Astrocyte of the spinal cord (primary cell): ENCODE results near the gene SCIN.

Experiments
- DNase-seq: peaks from one replicate; pipeline ENCODE4 v3.0.0; 2011; ENCODE audit warnings: low read depth, low spot score
- H3K4me3 ChIP-seq: 2 replicates; pipeline ENCODE4 v1.5.1; 2011; ENCODE audit warnings: low read depth, mild to moderate bottlenecking, low read length, moderate library complexity
- in situ Hi-C: cut with HindIII; loops from 2 replicates; pipeline ENCODE4 v1.10.0; 2017; ENCODE audit warnings: low sequenced_read_pairs
- TF ChIP-seq, protein P1 (sequence below): IDR thresholded peaks from 2 replicates; pipeline ENCODE4 v1.5.1; 2012; ENCODE audit warnings: low read depth, mild to moderate bottlenecking, low read length, inconsistent platforms

SCIN gene

DNA sequence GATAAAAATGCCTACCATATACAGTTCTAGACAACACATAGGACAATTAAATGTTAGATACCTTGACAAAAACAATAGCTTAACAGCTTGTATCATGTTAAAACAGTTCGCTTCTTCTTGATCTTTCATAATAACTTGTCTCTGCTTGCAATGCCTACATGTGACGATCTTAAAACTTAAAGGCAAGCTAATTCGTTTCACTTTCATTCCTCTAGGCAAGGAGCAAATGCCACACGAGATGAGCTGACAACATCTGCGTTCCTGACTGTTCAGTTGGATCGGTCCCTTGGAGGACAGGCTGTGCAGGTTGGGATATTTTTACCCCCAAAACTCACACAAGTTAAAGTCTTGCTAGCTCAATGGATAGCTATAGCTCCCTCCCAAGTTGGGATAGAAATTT lies 65.3 kb downstream of the SCIN start:
- TF ChIP-seq, protein P1, sequence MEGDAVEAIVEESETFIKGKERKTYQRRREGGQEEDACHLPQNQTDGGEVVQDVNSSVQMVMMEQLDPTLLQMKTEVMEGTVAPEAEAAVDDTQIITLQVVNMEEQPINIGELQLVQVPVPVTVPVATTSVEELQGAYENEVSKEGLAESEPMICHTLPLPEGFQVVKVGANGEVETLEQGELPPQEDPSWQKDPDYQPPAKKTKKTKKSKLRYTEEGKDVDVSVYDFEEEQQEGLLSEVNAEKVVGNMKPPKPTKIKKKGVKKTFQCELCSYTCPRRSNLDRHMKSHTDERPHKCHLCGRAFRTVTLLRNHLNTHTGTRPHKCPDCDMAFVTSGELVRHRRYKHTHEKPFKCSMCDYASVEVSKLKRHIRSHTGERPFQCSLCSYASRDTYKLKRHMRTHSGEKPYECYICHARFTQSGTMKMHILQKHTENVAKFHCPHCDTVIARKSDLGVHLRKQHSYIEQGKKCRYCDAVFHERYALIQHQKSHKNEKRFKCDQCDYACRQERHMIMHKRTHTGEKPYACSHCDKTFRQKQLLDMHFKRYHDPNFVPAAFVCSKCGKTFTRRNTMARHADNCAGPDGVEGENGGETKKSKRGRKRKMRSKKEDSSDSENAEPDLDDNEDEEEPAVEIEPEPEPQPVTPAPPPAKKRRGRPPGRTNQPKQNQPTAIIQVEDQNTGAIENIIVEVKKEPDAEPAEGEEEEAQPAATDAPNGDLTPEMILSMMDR = no peak
- in situ Hi-C loops = no loop called here
- DNase-seq = no peak
- no peak overlapping the region for H3K4me3 ChIP-seq

DNA sequence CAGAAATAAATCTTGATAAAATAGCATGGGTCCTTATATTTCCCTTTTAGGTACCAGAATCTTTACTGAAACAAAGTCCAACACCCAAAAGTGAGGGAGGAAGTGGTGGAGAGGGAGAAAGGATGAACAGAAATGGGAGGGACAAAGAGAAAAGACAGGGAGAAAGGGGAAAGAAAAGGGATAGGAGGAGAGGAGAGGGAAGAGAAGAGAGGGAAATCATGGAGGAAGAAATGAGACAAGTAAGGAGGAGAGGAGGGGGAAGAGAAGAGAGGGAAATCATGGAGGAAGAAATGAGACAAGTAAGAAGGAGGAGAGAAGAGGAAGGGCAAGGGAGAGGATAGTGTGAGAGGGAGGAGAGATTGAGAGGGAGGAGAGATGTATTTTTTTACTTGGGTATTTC lies 66.8 kb downstream of the SCIN start:
- no peak for DNase-seq
- in situ Hi-C loops = no loop called here
- H3K4me3 ChIP-seq = no peak overlapping the region
- TF ChIP-seq, protein P1 = no peak

DNA sequence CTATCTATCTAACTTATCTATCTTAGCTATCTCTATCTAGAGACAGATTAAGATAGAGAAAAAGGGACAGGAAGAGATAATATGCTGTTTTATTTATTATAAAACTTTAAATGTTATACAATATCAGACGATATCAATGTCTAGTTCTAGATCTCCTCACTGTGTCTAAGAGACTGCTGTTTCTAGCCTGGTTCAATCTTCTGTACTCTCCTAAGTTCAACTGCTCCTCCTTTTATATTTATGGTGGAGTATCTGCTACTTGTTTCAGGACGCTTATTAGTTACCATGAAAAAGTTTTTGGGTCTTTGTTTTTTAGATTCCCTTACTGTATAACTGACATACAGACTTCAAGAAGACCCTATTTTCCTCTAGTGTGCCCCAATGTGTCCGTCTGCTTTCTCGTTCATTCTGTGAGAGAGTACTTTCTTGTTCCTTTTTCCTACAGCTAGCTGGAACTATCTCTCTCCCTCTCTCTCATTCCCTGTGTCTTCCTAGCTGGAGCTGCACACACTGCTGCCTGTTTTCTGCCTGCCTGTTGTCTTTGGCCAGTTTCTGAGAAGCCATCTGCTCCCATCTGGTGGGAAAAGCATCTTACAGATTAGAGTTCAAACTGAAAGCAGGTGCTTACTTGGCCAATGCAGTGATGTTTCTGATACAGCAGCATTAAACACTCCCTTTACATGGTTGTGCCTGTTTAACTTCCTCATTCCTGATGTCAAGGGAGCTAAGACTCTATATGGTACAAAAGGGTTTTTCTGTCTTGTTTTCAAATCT lies 67.5 kb downstream of the SCIN start:
- no peak overlapping the region for H3K4me3 ChIP-seq
- TF ChIP-seq, protein P1 = no peak

DNA sequence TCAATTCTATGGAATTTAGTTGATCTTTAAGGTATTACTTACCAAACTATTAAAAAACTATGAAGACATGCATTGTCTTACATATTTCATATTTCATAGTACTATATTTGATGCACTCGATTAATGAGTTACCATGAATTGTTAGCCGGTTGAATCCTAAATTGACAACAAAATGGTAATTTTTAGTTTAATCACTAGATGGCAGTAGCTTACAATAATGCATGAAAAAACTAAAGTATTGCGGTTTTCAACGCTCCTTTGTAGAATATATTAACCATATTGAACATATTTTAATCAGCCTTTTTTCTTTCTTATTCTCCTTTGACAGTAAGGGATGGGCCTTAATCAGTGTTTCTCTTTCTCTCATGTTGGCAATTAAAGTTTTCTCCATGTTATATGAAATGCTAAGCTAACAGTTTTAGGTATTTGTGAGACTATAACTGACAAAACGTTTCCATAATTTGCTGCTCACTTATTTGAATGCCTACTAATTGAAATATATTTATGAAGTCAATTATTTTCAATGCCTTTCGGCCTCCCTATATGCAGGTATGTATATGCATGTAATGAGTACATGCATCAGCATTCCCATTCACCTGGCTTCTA lies 68.4 kb downstream of the SCIN start:
- in situ Hi-C loops = no loop called here
- H3K4me3 ChIP-seq = no peak overlapping the region
- DNase-seq = peak; percentile 50
- TF ChIP-seq, protein P1 = peak; percentile 43

More for the DNA sequence above, 67.5 kb downstream of the SCIN start:
- no peak for DNase-seq
- in situ Hi-C loops = no loop called here

DNA sequence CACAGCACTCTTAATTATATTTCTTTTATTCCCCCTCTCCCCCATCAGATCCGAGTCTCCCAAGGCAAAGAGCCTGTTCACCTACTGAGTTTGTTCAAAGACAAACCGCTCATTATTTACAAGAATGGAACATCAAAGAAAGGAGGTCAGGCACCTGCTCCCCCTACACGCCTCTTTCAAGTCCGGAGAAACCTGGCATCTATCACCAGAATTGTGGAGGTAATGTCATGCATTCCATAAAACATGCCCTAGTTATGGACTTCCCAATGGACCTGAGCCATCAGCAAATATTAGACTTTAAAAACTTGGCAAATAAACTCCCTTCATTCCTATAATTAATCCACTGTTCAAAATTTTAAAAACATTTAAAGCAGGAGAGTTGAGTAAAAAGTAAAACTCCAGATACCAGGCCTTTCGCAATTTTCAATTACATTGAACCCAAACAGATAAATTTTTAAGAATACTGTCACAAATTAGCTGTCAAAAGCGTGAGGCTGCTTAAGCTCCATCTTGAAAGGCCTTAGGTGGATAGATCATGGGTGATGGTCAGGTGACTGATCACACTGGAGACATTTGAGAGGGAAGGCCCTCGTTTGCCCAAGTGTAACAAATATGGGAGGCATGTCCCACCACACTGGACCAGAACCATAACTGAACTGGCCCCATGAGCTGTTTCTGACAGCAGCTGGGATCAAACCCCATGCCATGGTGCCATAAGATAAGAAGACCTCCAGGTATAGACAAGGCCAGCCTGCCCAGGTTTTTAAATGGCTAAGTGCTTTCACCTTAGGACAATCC lies 70.0 kb downstream of the SCIN start:
- in situ Hi-C loops = no loop called here
- TF ChIP-seq, protein P1 = no peak
- no peak for DNase-seq

DNA sequence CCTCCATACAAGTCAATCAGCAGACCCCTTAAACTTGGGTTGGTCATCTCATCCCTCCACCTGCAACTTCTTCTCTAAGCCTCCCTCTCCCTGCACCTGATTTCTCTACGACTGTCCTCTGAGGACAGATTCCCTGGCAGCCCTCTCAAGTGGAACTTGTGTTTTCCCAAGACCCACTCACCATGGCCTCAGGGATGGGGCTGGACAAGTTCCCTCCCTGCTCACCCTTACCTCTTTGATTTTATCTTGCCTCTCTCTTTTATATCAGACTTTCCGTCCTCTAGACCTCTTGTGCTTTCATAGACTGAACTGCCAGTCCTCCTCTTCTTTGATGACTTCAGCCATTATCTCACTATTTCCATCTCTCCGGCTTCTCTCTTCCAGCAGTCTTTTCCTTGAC lies 70.7 kb downstream of the SCIN start:
- TF ChIP-seq, protein P1 = no peak
- H3K4me3 ChIP-seq = no peak overlapping the region
- no peak for DNase-seq
- in situ Hi-C loops = no loop called here

More for the DNA sequence above, 70.0 kb downstream of the SCIN start:
- no peak overlapping the region for H3K4me3 ChIP-seq
